GM04504 (cell line): ENCODE results near the gene LIMS2.

ENCODE experiments used
- DNase-seq: peaks from one replicate; pipeline ENCODE4 v3.0.0-alpha.2; 2012; ENCODE audit warnings: low read depth

Gene LIMS2

GRCh38 chr2:127658641-127659407, 16.5 kb downstream of the LIMS2 start:
- no peak for DNase-seq

- no peak for DNase-seq
Observed at GRCh38 chr2:127658146-127658545, 17.2 kb downstream of the LIMS2 start.

GRCh38 chr2:127657232-127657595, 18.1 kb downstream of the LIMS2 start:
- DNase-seq, result no peak

- no peak for DNase-seq
Observed at GRCh38 chr2:127656569-127657231, 18.6 kb downstream of the LIMS2 start.

DNA sequence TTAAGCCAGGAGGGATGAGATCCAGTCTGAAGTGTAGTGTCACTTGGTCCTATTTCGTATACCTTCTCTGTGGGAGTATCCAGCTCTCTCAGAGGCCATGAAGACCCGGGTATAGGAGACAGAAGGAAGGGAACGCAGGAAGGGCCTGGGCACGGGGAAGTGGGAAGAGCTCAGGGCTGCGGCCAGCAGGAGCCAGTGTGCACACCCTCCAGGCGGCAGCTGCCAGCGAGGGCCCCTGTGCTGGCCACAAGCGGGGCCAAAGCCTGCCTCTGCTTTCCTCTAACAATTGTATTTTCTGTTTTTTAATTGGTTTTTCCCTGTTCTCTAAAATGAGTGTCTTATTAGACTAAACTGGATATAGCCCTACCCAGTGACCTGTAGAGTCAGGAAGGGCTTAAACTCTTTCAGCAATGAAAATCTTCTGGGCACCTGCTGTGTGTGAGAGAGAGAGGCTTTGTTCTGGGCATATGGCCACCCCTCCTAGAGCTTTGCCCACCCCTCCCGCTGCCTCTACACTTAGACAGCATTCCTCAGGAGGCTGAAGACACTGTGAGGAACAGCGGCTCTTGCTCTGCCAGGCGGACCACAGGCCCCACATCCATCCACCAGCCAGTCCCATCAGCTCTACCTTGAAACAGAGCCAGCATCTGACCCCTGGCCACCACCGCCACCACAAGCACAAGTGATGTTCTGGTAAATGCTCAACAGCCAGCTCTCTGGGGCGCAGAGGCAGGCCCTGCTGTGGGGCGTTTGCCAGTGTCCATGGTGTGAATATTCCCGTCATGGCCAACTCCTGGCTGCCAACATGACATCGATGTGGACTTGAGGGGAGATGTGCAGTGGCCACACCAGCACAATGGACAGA, 19.9 kb downstream of the LIMS2 start:
- DNase-seq, result no peak

DNA sequence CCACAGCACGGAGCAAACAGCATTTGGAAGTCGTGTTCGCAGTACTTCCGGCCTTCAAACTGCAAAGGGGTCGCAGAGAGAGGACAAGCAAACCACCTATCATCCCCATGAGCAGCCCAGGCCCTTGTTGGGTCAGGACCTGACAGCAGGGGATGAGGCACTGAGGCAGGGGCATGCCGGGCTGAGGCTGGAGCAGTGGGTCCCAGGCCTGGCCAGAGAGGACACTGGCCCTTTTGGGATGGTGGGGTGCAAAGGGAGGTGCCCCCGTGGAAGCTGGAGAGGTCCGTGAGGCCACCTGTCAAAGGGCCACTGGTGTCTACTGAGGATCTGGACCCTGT, 20.5 kb downstream of the LIMS2 start:
- DNase-seq, result no peak

DNA sequence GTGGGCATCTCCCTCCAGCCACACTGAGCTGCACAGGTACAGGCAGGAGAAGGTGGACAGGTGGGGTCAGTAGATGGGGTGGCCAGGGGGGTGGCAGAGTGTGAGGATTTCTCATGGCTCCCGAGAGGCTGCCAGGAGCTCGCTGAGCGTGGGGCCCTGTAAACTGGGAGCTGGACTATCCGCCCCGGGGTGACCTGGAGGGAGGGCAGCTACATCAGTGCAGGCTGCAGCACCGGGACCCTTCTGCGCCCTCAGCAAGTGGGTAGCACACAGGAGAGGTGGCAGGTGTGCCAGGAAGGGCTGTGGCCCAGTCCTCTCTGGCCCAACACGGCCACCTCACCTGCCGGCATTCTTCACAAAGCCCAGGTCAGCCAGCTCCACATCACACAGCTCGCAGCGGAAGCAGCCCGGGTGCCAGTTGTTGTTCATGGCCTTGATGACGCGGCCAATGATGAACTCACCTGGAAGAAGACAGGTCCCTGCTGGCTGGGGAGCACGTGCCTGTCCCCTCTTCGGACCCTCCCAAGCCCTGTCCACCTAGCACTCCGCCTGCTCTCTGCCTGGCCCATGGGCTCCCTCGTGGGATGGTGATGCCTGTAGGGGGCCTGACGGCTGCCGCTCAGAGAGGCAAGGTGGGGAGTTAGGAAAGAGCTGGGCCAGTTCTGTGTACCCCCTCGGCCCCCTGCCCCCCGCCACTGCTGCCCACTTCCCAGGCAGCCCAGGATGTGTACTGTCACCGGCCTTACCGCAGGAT, 21.1 kb downstream of the LIMS2 start:
- no peak for DNase-seq

GRCh38 chr2:127653421-127654083, 21.8 kb downstream of the LIMS2 start:
- DNase-seq, result no peak

DNA sequence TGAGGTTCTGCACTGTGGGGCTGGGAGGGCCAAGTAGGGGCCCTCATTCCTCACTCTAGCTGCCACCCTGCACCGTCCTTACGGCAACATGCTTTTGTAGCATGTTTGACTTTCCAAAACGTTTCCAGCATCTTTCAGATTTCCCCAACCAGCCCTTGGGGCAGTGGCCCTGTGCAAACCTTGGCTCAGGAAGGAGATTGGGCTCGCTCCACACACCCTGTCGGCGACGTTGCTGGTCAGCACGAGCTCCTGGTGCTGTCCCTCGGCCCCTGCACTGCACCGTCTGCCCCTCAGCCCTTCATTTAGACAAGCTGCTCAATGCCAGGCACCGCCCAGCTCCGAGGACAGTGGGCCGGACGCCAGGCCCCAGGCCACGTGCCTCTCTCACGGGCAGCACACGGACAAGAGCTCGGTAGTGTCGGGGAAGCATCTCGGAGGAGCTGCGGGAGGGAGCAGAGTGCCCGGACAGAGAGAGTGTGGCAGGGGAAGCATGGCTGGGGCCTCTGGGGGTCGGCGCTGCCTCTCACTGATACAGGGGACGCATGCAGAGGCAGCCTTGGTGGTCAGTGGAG, 22.5 kb downstream of the LIMS2 start:
- no peak for DNase-seq

- DNase-seq, result no peak
Observed at GRCh38 chr2:127651971-127652550, 23.3 kb downstream of the LIMS2 start.

DNA sequence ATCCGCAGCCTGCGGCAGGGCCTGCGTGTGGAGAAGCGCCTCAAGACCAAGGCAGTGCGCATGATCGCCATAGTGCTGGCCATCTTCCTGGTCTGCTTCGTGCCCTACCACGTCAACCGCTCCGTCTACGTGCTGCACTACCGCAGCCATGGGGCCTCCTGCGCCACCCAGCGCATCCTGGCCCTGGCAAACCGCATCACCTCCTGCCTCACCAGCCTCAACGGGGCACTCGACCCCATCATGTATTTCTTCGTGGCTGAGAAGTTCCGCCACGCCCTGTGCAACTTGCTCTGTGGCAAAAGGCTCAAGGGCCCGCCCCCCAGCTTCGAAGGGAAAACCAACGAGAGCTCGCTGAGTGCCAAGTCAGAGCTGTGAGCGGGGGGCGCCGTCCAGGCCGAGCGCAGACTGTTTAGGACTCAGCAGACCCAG, 23.9 kb downstream of the LIMS2 start:
- no peak for DNase-seq

DNA sequence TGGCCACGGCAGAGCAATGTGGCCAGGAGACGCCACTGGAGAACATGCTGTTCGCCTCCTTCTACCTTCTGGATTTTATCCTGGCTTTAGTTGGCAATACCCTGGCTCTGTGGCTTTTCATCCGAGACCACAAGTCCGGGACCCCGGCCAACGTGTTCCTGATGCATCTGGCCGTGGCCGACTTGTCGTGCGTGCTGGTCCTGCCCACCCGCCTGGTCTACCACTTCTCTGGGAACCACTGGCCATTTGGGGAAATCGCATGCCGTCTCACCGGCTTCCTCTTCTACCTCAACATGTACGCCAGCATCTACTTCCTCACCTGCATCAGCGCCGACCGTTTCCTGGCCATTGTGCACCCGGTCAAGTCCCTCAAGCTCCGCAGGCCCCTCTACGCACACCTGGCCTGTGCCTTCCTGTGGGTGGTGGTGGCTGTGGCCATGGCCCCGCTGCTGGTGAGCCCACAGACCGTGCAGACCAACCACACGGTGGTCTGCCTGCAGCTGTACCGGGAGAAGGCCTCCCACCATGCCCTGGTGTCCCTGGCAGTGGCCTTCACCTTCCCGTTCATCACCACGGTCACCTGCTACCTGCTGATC, 24.4 kb downstream of the LIMS2 start:
- no peak for DNase-seq

- DNase-seq, result no peak
Observed at GRCh38 chr2:127650041-127650784, 25.1 kb downstream of the LIMS2 start.

GRCh38 chr2:127649684-127650040, 25.7 kb downstream of the LIMS2 start:
- DNase-seq, result peak; percentile 64

DNA sequence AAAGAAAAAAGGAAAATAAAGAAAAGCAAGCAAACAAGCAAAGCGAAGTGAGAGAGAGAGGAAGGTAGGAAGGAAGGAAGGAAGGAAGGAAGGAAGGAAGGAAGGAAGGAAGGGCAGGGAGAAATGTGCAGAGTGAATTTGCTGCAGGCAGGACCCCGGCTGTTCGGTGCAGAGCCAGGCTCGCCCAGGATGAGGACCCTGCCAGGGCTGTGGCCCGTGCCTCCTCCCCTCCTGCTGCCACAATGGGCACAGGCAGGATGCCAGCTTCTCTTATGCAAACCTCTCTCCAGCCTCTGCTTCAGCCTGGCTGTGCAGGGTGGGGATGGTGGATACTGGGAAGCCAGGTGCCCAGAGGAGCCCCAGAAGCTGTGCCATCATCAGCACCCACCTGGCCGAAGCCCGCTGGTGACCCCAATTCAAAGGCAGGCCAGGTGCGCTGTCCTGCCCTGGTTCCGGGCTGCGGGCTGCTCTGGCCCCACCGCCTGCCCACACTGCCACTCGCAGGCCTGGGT, 26.2 kb downstream of the LIMS2 start:
- no peak for DNase-seq

GRCh38 chr2:127648321-127648720, 27.0 kb downstream of the LIMS2 start:
- DNase-seq, result no peak

DNA sequence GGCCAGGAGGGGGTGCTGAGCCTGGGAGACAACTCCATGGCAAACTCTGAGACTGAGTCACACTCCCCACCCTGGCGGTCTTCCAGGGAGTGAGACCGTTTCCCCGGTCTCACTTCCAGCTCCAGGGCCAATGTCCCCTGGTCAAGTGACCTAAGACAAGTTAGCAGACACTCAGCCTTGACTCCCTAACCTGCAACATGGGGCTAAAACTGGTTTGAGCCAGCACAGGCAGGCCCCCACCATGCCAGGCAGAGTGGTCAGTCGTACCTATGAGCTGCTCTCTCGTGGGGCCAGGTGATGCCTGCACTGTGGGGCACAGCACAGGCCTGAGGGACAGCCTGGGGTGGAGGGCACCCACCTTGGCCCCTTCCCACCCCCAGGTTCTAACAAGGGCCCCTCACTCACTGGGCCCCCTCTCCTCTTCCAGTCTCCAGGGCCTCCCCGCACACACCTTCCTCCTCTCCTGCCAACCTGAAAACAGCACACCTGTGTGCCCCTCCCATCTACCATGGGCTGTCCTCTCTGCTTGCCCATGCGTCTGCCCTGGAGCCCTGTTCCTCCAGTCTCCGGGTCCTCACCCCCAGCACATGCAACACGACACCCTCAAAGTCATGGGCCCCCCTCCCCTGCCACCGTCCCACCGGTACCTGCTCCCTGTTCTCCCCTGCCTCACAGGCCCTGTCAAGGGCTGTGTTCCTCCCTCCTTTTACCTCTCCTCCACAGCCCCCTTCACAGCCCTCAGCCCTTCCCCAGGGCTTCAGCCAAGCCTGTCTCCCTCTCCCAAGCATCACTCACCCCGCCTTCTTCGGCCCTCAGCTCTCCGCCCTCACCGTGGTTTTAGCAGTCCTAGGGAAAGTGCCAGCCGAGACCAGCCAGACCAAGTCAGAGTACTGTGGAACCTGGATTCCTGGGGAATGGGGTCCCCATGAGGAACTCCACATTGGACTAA, 27.8 kb downstream of the LIMS2 start:
- peak; percentile 35 for DNase-seq

DNA sequence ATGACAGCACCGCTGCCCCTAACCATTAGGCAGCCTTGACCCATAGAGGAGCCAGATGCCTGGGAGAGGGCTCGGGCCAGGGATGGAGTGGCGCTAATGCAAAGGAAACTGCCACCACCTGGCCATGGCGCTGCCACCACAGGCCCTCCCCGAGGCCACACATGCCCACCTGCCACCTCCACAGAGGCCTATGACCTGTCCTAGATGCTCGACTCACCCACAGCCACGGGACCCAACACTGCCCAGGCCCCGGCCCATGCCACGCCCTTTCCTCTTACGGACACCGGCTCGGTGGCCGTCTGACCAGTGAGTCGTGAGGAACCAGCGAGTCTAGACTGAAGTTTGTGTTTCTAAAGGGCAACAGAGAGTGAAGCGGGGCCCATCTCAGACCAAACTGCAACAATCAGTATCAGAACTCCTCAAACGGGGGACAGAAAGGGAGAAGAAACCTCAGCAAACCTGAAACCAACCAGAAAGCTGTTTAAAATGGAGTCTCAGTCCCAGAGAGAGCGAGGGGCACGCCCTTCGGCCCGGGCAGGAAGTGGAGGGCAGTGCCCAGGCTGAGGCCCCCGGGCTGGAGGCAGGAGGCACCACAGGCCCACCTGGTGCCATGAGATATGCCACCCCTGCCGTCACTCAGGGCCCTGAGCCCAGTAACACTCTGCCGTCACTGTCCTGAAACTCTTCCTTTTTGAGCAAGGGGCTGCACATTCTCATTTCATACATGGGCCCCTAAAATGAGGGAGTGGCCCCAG, 28.7 kb downstream of the LIMS2 start:
- no peak for DNase-seq
